ENCODE results near the gene OTUD6A. TPM values are rescaled to one million over a fixed set of nuclear protein-coding genes. Genes with fewer than 3 reads are reported as not detected.

Gene OTUD6A
- total RNA-seq (2022; extraction: Qiagen RNA extraction): not detected in 5 replicates

GRCh38 chrX:70062076-70062475, at the start of gene OTUD6A:
OTUD6A (plus strand) TSS chrX:70062457; CDS start chrX:70062525, 68 bp downstream.

DNA sequence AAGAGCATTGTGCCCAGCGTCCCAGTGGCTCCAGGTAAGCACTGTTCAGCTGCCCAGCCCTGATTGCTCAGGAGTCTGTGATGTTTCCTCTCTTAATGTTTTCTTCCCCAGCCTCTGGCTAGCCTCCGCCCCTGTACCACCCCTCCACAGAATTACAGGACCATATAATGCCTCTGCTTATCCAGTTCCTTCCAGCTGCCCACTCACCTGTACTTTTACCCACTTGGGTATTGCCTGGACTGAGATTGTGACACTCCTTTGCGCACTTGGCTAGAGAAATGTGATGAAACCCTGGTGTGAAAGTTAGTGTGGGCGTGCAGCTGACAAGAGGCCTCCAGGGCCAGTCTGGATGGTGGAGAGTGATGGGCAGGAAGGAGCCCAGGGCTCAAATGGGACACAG, 12.3 kb upstream of the OTUD6A start, which contains the start of gene AWAT2:
AWAT2 (minus strand) TSS at position 14 of the 400 bp plus-strand sequence; CDS start at position 8, 6 bp downstream.

Other genes starting within 250 kb of the OTUD6A start
- not detected in 5 replicates for gene AWAT2, start 12.5 kb upstream of the OTUD6A start, total RNA-seq (2022; extraction: Qiagen RNA extraction)
- gene IGBP1, start 71.0 kb downstream of the OTUD6A start, total RNA-seq (2022; extraction: Qiagen RNA extraction): 60.0 to 68.6 TPM (median 66.5 TPM) in 5 replicates
- gene DGAT2L6, start 115.0 kb downstream of the OTUD6A start, total RNA-seq (2022; extraction: Qiagen RNA extraction): not detected in 5 replicates
- gene AWAT1, start 172.2 kb downstream of the OTUD6A start, total RNA-seq (2022; extraction: Qiagen RNA extraction): not detected in 5 replicates
- 0.05 to 0.06 TPM in 2 of 5 replicates, not detected in the others for gene P2RY4, start 197.7 kb downstream of the OTUD6A start, total RNA-seq (2022; extraction: Qiagen RNA extraction)
- not detected in 5 replicates for gene ARR3, start 205.9 kb downstream of the OTUD6A start, total RNA-seq (2022; extraction: Qiagen RNA extraction)
- not detected in 5 replicates for gene RAB41, start 219.7 kb downstream of the OTUD6A start, total RNA-seq (2022; extraction: Qiagen RNA extraction)
- gene PDZD11, start 227.5 kb downstream of the OTUD6A start, total RNA-seq (2022; extraction: Qiagen RNA extraction): 91.6 to 103 TPM (median 95.1 TPM) in 5 replicates
- 25.7 to 31.0 TPM (median 26.9 TPM) in 5 replicates for gene KIF4A, start 227.6 kb downstream of the OTUD6A start, total RNA-seq (2022; extraction: Qiagen RNA extraction)